ENCODE measurements around the gene SH2D7.
"Not testable (repeated sequence)": the region's sequence is repeated elsewhere in the genome, so short reads cannot be mapped to it uniquely, and the experiment has no call there.

SH2D7 gene

DNA sequence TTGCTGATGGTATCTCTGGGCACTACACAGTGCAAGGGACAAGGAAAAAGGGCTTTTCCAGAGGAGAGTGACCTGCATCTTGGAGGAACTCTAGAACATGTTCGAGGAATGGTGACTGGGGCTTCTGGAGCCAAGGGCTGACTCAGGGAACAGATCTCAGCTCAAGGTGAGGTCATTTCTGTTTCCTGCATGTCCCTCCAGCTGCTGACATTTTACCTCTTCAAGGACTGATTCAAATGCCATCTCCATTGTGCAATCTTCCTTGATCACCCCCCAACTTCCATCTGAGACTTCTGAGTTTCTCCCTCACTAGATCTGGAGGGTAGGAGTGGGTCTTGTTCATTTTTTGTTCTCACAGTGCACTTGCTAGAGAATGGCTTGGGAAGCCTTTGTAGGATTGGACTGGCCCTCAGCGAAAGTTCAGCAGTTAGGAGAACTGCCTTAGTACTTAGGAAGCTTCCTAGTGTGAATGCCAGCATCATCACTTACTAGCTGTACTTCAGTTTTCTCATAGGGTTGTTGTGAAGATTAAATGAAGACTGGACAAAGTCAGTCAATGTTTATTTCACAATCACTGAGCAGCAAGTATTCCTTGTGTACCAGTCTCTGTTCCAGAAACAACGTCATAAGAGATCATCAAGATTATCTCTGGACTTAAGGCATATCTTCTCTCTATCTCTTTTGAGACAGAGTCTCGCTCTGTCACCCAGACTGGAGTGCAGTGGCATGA, 54.2 kb downstream of the SH2D7 start:
- no peak for DNase-seq

DNA sequence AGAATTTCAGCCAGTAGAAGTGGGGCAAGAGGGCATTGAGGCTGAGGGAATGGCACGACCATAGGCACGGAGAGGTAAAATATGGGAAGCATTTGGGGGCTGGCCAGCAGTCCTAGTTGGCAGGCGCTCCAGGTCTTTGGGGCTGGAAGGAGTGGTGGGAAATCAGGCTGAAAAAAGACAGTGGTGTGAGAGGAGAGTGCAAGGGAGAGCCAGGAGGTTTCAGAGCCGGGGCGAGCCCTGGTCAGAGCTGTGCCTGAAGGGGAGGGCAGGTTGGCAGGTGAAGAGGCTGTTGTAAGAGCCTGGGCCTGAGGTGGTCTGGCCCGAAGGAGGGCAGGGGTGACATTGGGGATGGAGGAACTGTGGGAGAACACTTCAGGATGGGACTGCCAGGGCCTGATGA, 55.2 kb downstream of the SH2D7 start:
- no peak for DNase-seq

DNA sequence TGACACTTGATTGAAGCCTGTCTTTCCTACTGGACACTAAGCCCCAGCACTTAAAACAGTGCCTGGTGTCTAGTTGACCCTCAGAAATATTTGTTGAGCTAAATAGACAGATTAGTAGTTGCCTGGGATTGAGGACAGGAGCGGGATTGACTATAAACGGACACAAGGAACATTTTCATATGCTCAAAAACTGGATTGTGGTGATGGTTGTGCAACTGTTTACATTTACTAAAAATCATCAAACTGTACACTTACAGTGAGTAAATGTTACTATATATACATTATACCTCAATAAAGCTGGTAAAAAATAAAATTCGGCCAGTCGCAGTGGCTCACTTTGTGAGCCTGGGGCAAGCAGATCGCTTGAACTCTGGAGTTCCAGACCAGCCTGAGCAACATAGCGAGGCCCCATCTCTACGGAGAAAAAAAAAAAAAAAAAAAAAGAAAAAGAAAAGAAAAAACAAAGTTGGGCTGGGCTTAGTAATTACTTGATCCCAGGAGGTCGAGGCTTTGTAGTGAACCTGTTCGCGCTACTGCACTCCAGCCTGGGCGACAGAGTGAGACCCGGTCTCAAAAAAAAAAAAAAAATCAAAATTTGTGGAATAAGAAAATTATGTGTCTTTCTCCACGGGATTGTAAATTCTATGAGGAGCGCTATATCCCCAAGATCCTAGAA, 56.2 kb downstream of the SH2D7 start:
- DNase-seq: no peak

DNA sequence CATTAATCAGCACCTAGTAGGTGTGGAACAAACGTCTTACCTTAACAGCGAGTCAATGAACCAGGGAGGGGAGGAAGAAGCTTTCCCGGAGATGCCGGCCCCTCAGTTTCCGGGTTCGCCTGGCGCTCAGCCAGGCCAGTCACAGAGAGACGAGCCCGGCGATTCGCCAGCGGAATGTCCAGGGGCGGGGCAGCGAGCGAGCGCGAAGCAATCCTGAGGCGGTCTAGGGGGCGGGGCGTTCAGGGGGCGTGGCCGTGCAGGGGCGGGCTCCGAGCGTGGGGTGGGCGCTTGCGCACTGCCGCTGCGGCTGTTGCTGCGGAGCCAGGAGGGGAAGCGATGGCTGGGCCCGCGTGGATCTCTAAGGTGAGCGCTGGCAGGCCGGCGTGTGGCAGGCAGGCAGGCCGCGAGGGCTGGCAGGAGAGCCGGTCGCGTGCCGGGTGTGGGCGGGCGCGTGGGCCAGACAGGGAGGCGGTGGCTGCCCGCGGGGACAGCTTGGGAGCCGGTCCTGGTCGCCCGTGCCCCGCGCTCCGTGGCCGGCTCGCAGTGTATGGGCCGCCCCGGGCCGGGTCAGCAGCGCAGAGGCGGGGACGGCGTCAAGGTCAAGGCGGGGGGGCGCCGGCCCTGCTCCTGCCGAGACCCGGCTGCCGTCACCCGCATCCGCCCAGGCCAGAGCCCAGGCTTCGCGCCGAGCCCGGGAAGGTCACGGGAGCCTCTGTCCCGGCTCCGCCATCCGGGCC, 56.9 kb downstream of the SH2D7 start, which contains the start of gene IDH3A:
Gene IDH3A, plus strand, starts transcription at position 295 of the 737 bp plus-strand sequence. Its CDS starts 42 bp downstream, at position 337.
- DNase-seq: peak; percentile 86

DNA sequence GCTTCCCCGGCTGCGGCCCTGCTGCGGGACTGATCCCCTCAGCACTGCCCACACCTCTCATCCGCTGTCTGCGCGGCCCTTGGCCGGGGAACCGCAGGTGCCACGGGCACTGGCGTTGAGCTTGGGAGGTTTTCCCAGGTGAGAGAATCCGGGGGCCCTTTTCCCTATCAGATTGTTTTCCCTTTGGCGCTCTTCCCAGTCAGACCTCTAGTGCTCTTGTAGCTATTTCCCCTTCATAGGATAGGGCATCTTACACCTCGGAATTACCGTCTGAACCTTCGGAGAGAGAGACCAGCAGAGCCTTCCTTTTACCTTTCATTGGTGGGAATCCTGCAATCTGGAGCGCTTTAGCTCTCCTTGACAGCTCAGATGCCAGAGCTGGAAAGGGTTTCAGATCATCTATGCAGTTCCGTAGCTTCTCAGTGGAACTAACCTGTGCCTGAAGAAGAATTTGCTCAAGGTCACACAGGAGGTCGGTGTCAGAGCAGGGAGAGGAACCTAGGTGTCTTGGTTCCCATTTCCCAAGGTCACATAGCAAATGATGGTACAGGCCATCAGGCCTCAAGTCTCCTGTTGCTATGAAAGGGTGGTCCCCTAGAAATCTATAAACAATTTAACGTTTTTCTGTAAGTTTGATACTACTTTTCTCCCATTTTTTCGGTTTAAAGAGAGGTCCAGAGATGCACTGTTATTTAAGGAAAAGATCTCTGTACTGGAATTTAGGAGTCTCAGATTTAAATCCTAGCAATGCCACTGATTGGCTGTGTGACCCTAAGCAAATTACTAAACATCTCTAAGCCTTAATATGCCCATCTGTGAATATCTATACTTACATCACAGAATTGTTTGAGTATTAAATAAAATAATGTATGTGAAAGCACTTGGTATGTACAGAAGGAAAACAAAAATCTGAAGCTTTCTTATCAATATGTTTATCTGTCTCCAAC, 57.7 kb downstream of the SH2D7 start:
- peak; percentile 42 for DNase-seq

DNA sequence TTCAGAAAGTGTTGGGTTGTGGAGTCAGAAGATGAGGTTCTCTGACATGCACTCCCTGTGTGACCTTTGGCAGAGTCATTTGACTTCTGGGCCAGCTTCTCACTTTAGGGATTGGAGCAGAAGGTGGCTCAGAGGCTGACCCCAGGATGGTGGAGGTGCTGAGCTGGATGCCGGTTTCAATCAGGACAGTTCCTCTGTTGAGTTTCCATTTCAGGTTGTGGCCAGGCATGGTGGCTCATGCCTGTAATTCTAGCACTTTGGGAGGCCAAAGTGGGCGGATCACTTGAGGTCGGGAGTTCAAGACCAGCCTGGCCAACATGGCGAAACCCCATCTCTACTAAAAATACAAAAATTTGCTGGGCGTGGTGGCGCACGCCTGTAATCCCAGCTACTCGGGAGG, 58.7 kb downstream of the SH2D7 start:
- not testable (repeated sequence) for DNase-seq

All from NCI-H1105 (cell line).